ENCODE measurements around the gene CCDC175.
A peak's percentile ranks its signal among the peaks of the same experiment; 100 is the strongest.

Gene CCDC175

GRCh38 chr14:59538936-59539335, 37.7 kb downstream of the CCDC175 start:
- DNase-seq: no peak

DNA sequence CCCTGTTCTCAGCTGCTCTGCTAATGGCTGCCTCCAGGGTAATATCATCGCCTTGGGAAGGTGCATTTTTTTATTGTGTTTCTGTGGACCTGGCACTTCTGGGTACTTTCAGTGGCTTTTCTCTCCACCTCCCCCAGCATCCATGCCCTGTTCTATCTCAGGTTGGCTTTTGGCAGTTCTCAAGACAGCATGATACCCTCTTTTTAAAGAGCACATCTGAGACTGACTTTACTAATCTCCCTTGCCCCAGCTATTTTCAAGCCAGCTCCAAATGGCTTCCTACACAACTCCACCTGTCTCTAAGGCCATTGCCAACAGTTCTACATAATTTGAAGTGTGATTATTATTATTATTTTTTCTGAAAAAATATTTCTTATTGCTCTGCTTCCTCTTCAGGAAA, 39.1 kb downstream of the CCDC175 start:
- DNase-seq: no peak

DNA sequence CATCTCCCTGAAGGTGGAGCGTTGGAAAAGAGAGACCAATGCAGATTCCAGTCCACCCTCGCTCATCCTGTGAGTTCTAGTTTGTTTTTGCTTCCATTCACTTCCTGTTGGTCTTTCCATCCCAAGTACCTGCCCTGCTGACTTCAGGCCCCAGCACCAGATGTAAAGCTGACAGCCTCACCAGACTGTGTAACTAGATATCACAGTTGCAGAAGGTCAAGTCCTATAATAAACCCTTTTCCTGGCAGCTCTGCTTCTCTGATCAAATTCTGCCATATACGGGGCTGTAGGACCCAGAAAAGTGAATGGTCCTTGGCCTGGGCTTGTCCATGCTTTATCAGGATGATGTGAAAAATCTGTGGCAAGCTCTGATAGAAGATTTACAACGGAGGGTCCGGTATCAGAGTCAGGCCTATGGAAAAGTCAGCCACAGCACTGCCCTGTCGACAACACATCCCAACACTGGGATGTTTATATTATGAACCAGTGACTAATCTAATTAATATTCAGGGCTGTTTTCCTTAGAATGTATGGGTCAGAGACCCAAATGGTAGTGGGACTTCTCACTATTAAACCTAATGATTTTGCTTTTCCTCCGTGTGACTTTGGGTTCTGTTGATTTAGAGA, 42.1 kb downstream of the CCDC175 start:
- DNase-seq: no peak

GRCh38 chr14:59532419-59532818, 44.2 kb downstream of the CCDC175 start:
- DNase-seq: no peak

DNA sequence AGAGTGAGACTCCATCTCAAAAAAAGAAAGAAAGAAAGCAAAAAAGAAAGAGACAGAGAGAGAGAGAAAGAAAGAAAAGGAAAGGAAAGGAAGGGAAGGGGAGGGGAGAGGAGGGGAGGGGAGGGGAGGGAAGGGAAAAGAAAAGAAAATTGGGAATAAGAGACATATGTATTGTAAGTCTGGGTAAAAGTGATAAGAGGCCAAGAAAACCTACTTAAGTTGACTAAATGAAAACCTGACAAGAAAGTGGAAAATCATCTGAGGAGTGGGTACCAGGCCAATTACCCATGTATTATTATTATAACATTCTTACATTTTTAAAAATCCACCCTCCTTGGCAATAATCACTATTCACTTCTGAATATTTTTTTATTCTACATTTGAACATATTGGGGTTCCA, 46.3 kb downstream of the CCDC175 start:
- no peak for DNase-seq

- DNase-seq: no peak
These were observed 47.4 kb downstream of the CCDC175 start for GRCh38 chr14:59529189-59529588.

- DNase-seq: no peak
These were observed 56.4 kb downstream of the CCDC175 start for GRCh38 chr14:59520224-59520623.

DNA sequence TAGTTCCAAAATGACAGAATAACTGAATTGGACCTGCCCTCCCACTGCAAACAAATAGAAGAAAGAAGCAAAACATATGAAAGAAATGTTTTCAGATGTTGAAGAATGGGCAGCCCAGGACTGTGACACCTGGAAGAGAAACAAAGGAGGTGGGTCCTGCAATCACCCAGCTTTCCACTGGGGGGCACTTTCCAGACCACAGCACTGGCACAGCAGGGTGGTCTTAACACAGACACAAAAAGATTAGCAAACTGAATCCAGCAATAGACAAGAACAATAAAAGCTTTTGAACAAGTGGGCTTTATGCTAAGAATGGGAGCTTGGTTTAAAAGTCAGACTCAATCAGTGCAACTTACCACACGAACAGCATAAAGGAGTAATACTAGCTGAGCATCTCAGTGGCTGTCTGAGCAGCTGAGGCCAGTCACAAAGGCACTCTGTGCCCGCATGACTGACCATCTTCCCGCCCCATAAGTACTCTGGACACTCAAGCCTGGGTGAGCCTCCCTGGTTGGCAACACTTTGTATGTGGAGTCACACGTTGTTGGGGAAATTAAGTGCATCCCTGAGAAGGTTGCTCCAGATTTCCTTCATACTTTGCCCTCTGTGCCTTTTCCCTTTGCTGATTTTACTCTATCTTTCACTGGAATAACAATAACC, 64.6 kb downstream of the CCDC175 start:
- DNase-seq: no peak

- DNase-seq: no peak
These were observed 65.6 kb downstream of the CCDC175 start for GRCh38 chr14:59510966-59511365.

- DNase-seq: no peak
These were observed 66.6 kb downstream of the CCDC175 start for GRCh38 chr14:59510001-59510400.

GRCh38 chr14:59509101-59509500, 67.5 kb downstream of the CCDC175 start:
- DNase-seq: no peak

DNA sequence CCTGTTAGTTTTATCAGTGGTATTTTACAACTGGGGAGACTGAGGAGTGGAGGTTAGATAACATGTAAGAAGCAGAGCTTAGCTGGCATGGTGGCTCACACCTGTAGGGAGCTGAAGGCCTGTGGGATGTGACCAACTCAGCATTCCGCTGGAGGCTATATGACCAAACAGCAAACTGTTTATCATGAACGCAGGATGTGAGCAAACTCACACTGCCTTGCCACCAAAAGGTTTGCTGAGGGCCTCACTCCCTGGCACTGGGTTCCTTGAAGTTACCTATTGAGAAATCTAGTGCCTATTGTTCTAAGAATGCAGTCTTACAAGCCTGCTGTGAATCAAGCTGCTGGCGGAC, 68.9 kb downstream of the CCDC175 start:
- no peak for DNase-seq

- DNase-seq: peak; percentile 53
These were observed 69.4 kb downstream of the CCDC175 start for GRCh38 chr14:59507063-59507751.

DNA sequence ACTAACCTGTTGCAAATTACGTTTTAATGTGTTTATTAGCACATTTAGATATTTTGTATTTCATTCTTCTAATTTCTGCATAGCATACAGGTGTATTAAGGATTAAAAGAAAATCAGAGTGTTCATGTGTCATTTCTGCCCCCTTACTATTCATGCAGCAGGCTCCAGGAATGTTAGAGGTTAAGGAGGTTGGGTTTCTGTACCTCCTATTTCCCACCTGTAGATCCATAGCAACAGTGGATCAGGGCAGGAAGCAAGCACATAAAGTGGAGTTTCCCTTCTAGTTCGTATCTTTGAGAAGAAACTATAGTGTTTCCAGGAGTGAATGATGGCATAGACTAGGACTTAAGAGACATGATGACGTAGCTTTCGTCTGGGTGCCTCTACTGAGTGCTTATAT, 73.4 kb downstream of the CCDC175 start:
- no peak for DNase-seq

- no peak for DNase-seq
These were observed 75.9 kb downstream of the CCDC175 start for GRCh38 chr14:59500732-59501131.

DNA sequence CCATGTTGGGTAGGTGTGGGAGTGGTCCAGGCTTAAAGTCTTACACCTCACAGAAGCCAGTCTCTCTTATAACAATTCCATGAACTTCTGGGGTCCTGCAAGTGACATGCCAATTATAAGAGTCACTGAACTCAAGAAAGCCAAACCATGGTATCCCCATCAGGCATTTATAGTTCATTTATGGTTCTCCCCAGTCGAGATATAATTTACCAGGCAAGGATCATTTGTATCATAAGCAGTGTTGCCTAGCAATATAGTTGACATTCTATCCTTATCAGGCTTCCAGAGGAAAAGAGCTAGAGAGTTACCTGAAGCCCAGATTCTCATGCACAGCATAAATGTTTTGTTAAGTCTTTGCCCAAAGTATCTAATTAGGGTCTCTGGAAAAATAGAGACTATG, 84.2 kb downstream of the CCDC175 start:
- no peak for DNase-seq

GRCh38 chr14:59490756-59491155, 85.9 kb downstream of the CCDC175 start:
- DNase-seq: no peak

DNA sequence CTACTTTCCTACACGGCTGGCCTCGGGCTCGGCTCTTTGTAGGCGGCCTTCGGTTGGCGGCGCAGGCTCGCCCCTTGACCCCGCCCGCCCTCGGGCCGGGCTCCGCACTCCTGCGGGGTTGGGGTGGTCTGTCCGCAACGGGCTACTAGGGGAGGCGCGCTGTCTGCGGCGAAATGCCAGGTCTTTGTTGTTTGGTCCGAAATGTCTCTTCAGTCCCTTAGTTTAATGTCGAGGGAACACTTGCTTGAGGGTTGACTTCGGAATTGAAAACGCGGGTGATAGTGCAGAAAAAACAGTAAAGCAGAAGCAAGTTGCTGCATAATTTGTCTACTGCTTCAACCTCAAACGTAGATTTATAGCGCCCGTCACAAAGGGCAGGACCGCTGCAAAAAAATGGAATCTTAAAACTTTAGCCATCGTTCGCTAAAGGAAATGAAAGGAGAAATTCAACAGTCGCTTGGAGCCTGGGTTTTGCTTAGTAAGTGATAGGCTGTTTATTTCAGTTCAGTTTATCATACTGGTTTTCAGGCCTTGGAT, 91.9 kb downstream of the CCDC175 start:
- DNase-seq: no peak

- DNase-seq: peak; percentile 96
These were observed 92.6 kb downstream of the CCDC175 start, which contains the start of the genes JKAMP and L3HYPDH for GRCh38 chr14:59483819-59484638. JKAMP (plus strand) TSS chr14:59484517; CDS start chr14:59484590, 73 bp downstream. L3HYPDH (minus strand) TSS chr14:59484408; CDS start chr14:59484316, 92 bp downstream.

GRCh38 chr14:59483363-59483762, 93.2 kb downstream of the CCDC175 start:
- no peak for DNase-seq

DNA sequence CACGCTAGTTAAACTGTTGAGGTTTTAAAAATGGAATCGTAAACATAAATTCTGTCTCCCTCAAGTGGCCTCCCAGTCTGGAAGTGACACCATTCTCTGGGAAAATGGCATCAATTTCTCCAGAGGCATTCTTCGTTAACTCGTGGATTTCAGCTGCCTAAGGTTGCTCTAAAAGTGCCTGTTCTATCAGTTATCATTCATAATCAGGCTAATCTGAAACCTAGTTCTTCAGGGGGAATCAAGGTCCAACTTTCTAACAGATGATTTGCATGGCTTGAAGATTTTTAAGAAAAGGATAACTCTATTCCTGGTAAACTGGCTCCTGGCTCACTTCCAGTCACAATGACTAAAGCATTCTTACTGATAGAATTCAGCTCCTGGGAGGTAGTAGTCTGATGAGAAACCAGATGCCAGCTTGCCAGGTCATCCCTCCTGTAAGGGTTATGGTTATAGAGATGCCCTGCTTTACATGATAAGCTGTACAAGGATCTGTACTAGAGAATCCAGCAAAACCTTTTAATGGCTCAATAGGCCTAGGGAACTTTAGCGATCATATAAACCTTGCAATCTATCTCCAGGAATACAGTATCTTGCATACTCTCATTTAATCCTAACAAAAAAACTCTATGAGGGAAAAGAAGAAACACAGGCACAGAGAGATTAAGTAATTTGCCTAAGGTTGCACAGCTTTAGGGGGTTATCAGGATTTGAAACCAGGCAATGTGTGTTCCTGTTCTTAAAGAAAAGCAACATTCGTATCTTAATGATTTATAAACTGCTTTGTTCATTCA, 93.9 kb downstream of the CCDC175 start:
- DNase-seq: no peak

DNA sequence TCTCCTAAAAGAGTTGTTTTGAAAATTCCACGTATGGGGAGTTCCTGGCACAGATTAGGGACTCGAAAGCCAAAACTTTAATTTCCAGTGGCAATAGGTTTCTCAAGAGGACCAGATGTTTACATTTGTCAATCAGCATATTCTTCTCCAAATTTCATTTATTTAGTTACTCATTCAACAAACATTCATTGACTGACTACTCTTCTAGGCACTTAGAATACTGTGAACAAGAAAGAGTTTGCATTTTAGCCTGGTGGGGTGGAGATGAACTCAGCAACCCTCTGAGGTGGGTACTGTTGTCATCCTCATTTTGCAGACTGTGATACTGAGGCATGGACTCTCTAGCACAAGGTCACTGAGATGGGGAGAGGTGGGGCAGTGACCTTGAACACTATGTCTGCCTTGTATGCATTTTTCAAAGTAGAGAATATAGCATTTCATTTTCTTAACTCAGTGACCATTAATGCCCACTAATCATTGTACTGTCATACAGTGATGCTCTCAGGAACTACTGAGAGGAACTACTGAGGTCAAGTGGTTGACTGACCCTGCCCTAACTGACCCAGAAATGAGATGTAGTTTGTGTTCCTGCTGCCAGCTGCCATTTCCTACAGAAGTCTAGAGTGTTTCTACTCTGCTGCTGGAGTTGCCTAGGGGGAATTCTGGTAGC, 94.6 kb downstream of the CCDC175 start:
- no peak for DNase-seq

All from CD4-positive, alpha-beta T cell treated with Interleukin-10 for 1 hour (primary cell).